Measurements from ENCODE around the gene ZNF37A.

DNA sequence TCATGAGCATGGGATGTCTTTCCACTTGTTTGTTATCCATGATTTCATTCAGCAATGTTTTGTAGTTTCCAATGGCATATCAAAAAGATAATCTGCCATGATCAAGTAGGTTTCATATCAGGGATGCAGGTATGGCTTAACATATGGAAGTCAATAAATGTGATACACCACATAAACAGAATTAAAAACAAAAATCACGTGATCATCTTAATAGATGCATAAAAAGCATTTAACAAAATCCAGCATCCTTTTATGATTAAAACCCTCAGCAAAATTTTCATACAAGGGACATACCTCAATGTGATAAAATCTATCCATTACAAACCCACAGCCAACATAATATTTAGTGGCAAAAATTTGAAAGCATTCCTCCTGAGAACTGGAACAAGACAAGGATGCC is 90.3 kb downstream of the ZNF37A start:
- TF ChIP-seq POLR2A (IDR thresholded peaks at IDR 0.05): no peak
- TF ChIP-seq, protein P1, sequence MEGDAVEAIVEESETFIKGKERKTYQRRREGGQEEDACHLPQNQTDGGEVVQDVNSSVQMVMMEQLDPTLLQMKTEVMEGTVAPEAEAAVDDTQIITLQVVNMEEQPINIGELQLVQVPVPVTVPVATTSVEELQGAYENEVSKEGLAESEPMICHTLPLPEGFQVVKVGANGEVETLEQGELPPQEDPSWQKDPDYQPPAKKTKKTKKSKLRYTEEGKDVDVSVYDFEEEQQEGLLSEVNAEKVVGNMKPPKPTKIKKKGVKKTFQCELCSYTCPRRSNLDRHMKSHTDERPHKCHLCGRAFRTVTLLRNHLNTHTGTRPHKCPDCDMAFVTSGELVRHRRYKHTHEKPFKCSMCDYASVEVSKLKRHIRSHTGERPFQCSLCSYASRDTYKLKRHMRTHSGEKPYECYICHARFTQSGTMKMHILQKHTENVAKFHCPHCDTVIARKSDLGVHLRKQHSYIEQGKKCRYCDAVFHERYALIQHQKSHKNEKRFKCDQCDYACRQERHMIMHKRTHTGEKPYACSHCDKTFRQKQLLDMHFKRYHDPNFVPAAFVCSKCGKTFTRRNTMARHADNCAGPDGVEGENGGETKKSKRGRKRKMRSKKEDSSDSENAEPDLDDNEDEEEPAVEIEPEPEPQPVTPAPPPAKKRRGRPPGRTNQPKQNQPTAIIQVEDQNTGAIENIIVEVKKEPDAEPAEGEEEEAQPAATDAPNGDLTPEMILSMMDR (IDR thresholded peaks at IDR 0.05): no peak
